NCI-H526 treated with DMSO at 0.1 percent for 48 hours (cell line): ENCODE measurements around the gene ESPNL.
"Not testable (repeated sequence)": the region's sequence is repeated elsewhere in the genome, so short reads cannot be mapped to it uniquely, and the experiment has no call there.

ENCODE experiments used
- DNase-seq: peaks from one replicate; lab custom pipeline; 2025; lab: John Stamatoyannopoulos, UW

Gene ESPNL

GRCh38 chr2:238114851-238115660 lies 14.9 kb downstream of the ESPNL start:
- DNase-seq: no peak

- not testable (repeated sequence) for DNase-seq
Measured at GRCh38 chr2:238115709-238116108, 15.6 kb downstream of the ESPNL start.

- DNase-seq: no peak
Measured at GRCh38 chr2:238116298-238117198, 16.4 kb downstream of the ESPNL start.

- DNase-seq: no peak
Measured at GRCh38 chr2:238117199-238118154, 17.3 kb downstream of the ESPNL start.

- DNase-seq: no peak
Measured at GRCh38 chr2:238119756-238120462, 19.8 kb downstream of the ESPNL start.

GRCh38 chr2:238120463-238121298 lies 20.5 kb downstream of the ESPNL start:
- peak; percentile 25 for DNase-seq

GRCh38 chr2:238121511-238122286 lies 21.6 kb downstream of the ESPNL start:
- no peak for DNase-seq

GRCh38 chr2:238122287-238123217 lies 22.4 kb downstream of the ESPNL start:
- DNase-seq: no peak

- no peak for DNase-seq
Measured at GRCh38 chr2:238123218-238123971, 23.3 kb downstream of the ESPNL start.

- no peak for DNase-seq
Measured at GRCh38 chr2:238123991-238124470, 23.9 kb downstream of the ESPNL start.

GRCh38 chr2:238124488-238125126 lies 24.5 kb downstream of the ESPNL start:
- DNase-seq: no peak

GRCh38 chr2:238125127-238125885 lies 25.2 kb downstream of the ESPNL start:
- no peak for DNase-seq

- no peak for DNase-seq
Measured at GRCh38 chr2:238126338-238126737, 26.2 kb downstream of the ESPNL start.

- no peak for DNase-seq
Measured at GRCh38 chr2:238126775-238127164, 26.6 kb downstream of the ESPNL start.

- DNase-seq: no peak
Measured at GRCh38 chr2:238127165-238128060, 27.3 kb downstream of the ESPNL start.
